Measurements from ENCODE around the gene DENND4C.

Gene DENND4C

GRCh38 chr9:19231904-19232822 is 1.7 kb downstream of the DENND4C start:
- Histone ChIP-seq H2AFZ (ENCODE audit: low read length) (no peak overlapping the region), H3K4ac (ENCODE audit: low read length) (no peak overlapping the region), H3K9me3 (replicated peaks in 1 of 2; ENCODE audit: control insufficient read depth in 2 of 2, insufficient read depth in 1 of 2, low read depth in 1 of 2, low read length in 2 of 2) (no peaks in the 10 kb centered on the region), H3K23ac (ENCODE audit: low read depth, low read length, poor library complexity) (no peak overlapping the region), H2BK15ac (ENCODE audit: low read length) (no peak overlapping the region), H2AK5ac (ENCODE audit: low read depth, low read length) (no peak overlapping the region), H3K14ac (ENCODE audit: low read length) (no peak overlapping the region), H4K91ac (ENCODE audit: low read depth, low read length, poor library complexity) (no peak overlapping the region), H4K8ac (ENCODE audit: low read depth, low read length) (no peak overlapping the region), H3K27ac (replicated peaks; ENCODE audit: low read length) (no peak overlapping the region), H3K27me3 (ENCODE audit: control insufficient read depth in 3 of 3, insufficient read depth in 3 of 3, low read depth in 1 of 3, low read length in 3 of 3) (no peaks in the 10 kb centered on the region), H2BK120ac (ENCODE audit: low read depth, low read length) (no peak overlapping the region), H3K18ac (ENCODE audit: low read length) (no peak overlapping the region), H2BK12ac (ENCODE audit: low read length) (no peak overlapping the region), H3K4me2 (ENCODE audit: insufficient read depth, low read length, poor library complexity, severe bottlenecking) (peak overlapping the region; percentile 52), H3K4me3 (ENCODE audit: low read length in 2 of 2) (peak overlapping the region; percentile 64 to 100), H3K9ac (ENCODE audit: low read depth, low read length, poor library complexity) (no peak overlapping the region), H3K36me3 (replicated peaks in 1 of 2; ENCODE audit: control insufficient read depth in 2 of 2, insufficient read depth in 2 of 2, low read length in 2 of 2) (no peaks in the 10 kb centered on the region), H3K4me1 (ENCODE audit: control insufficient read depth in 2 of 2, insufficient read depth in 1 of 2, low read depth in 1 of 2, low read length in 2 of 2) (peaks cover 2 to 9% of the 10 kb centered on the region in 2 donors), H3K79me1 (ENCODE audit: low read depth, low read length) (peaks cover 4% of the 10 kb centered on the region), H2BK5ac (ENCODE audit: low read length) (no peak overlapping the region)
- WGBS, 2 donors (ENCODE audit: extremely low coverage in 2 of 2, insufficient read length in 2 of 2, insufficient replicate concordance in 1 of 2), result 100% methylated on average over 1 of the region's 14 CpGs; no CpG with 5 or more reads in 1 of the 2 donors
- no peak for DNase-seq (ENCODE audit: low spot score)

GRCh38 chr9:19232823-19233194 is 2.3 kb downstream of the DENND4C start:
- WGBS, 2 donors (ENCODE audit: extremely low coverage in 2 of 2, insufficient read length in 2 of 2, insufficient replicate concordance in 1 of 2), result no CpG with 5 or more reads among the region's 1 CpG
- H2BK5ac ChIP-seq (ENCODE audit: low read length), result no peak overlapping the region
- H2BK120ac ChIP-seq (ENCODE audit: low read depth, low read length), result no peak overlapping the region
- H3K27me3 ChIP-seq (ENCODE audit: control insufficient read depth in 3 of 3, insufficient read depth in 3 of 3, low read depth in 1 of 3, low read length in 3 of 3), result no peaks in the 10 kb centered on the region
- no peak for DNase-seq (ENCODE audit: low spot score)
- H3K27ac ChIP-seq (replicated peaks; ENCODE audit: low read length), result no peak overlapping the region
- H3K14ac ChIP-seq (ENCODE audit: low read length), result no peak overlapping the region
- no peak overlapping the region for H2AK5ac ChIP-seq (ENCODE audit: low read depth, low read length)
- no peaks in the 10 kb centered on the region for H3K9me3 ChIP-seq (replicated peaks in 1 of 2; ENCODE audit: control insufficient read depth in 2 of 2, insufficient read depth in 1 of 2, low read depth in 1 of 2, low read length in 2 of 2)
- H3K4me2 ChIP-seq (ENCODE audit: insufficient read depth, low read length, poor library complexity, severe bottlenecking), result no peak overlapping the region
- H3K4me3 ChIP-seq (ENCODE audit: low read length in 2 of 2), result peak overlapping the region in 1 of 2 donors; percentile 64
- no peak overlapping the region for H2AFZ ChIP-seq (ENCODE audit: low read length)
- no peak overlapping the region for H3K9ac ChIP-seq (ENCODE audit: low read depth, low read length, poor library complexity)
- H3K18ac ChIP-seq (ENCODE audit: low read length), result no peak overlapping the region
- H2BK15ac ChIP-seq (ENCODE audit: low read length), result no peak overlapping the region
- peaks cover 4% of the 10 kb centered on the region for H3K79me1 ChIP-seq (ENCODE audit: low read depth, low read length)
- H4K8ac ChIP-seq (ENCODE audit: low read depth, low read length), result no peak overlapping the region
- no peak overlapping the region for H2BK12ac ChIP-seq (ENCODE audit: low read length)
- H4K91ac ChIP-seq (ENCODE audit: low read depth, low read length, poor library complexity), result no peak overlapping the region
- H3K4me1 ChIP-seq (ENCODE audit: control insufficient read depth in 2 of 2, insufficient read depth in 1 of 2, low read depth in 1 of 2, low read length in 2 of 2), result peaks cover 2 to 9% of the 10 kb centered on the region in 2 donors
- no peaks in the 10 kb centered on the region for H3K36me3 ChIP-seq (replicated peaks in 1 of 2; ENCODE audit: control insufficient read depth in 2 of 2, insufficient read depth in 2 of 2, low read length in 2 of 2)
- H3K4ac ChIP-seq (ENCODE audit: low read length), result no peak overlapping the region
- no peak overlapping the region for H3K23ac ChIP-seq (ENCODE audit: low read depth, low read length, poor library complexity)

GRCh38 chr9:19233344-19233743 is 2.9 kb downstream of the DENND4C start:
- Histone ChIP-seq H3K27ac (replicated peaks; ENCODE audit: low read length) (no peak overlapping the region), H3K4me3 (ENCODE audit: low read length in 2 of 2) (no peak overlapping the region)
- WGBS, 2 donors (ENCODE audit: extremely low coverage in 2 of 2, insufficient read length in 2 of 2, insufficient replicate concordance in 1 of 2), result no CpG with 5 or more reads among the region's 5 CpGs

GRCh38 chr9:19239955-19240354 is 9.5 kb downstream of the DENND4C start:
- no peaks in the 10 kb centered on the region for H3K9me3 ChIP-seq (replicated peaks in 1 of 2; ENCODE audit: control insufficient read depth in 2 of 2, insufficient read depth in 1 of 2, low read depth in 1 of 2, low read length in 2 of 2)
- H3K4me1 ChIP-seq (ENCODE audit: control insufficient read depth in 2 of 2, insufficient read depth in 1 of 2, low read depth in 1 of 2, low read length in 2 of 2), result no peaks in the 10 kb centered on the region
- no peak overlapping the region for H2AK5ac ChIP-seq (ENCODE audit: low read depth, low read length)
- H3K18ac ChIP-seq (ENCODE audit: low read length), result no peak overlapping the region
- H3K36me3 ChIP-seq (replicated peaks in 1 of 2; ENCODE audit: control insufficient read depth in 2 of 2, insufficient read depth in 2 of 2, low read length in 2 of 2), result peaks cover 0 to 18% of the 10 kb centered on the region in 2 donors
- no peak overlapping the region for H3K4me2 ChIP-seq (ENCODE audit: insufficient read depth, low read length, poor library complexity, severe bottlenecking)
- no peaks in the 10 kb centered on the region for H3K27me3 ChIP-seq (ENCODE audit: control insufficient read depth in 3 of 3, insufficient read depth in 3 of 3, low read depth in 1 of 3, low read length in 3 of 3)
- H2BK15ac ChIP-seq (ENCODE audit: low read length), result no peak overlapping the region
- no peak overlapping the region for H2BK120ac ChIP-seq (ENCODE audit: low read depth, low read length)
- H3K4ac ChIP-seq (ENCODE audit: low read length), result no peak overlapping the region
- H2AFZ ChIP-seq (ENCODE audit: low read length), result no peak overlapping the region
- H3K23ac ChIP-seq (ENCODE audit: low read depth, low read length, poor library complexity), result no peak overlapping the region
- no peak overlapping the region for H4K8ac ChIP-seq (ENCODE audit: low read depth, low read length)
- H3K79me1 ChIP-seq (ENCODE audit: low read depth, low read length), result peaks cover 2% of the 10 kb centered on the region
- H3K27ac ChIP-seq (replicated peaks; ENCODE audit: low read length), result no peak overlapping the region
- H2BK5ac ChIP-seq (ENCODE audit: low read length), result no peak overlapping the region
- H3K9ac ChIP-seq (ENCODE audit: low read depth, low read length, poor library complexity), result no peak overlapping the region
- DNase-seq (ENCODE audit: low spot score), result no peak
- H3K4me3 ChIP-seq (ENCODE audit: low read length in 2 of 2), result no peak overlapping the region
- H4K91ac ChIP-seq (ENCODE audit: low read depth, low read length, poor library complexity), result no peak overlapping the region
- H2BK12ac ChIP-seq (ENCODE audit: low read length), result no peak overlapping the region
- H3K14ac ChIP-seq (ENCODE audit: low read length), result no peak overlapping the region

More at GRCh38 chr9:19233344-19233743, 2.9 kb downstream of the DENND4C start:
- no peak overlapping the region for H3K14ac ChIP-seq (ENCODE audit: low read length)
- no peak overlapping the region for H2BK120ac ChIP-seq (ENCODE audit: low read depth, low read length)
- peaks cover 4% of the 10 kb centered on the region for H3K79me1 ChIP-seq (ENCODE audit: low read depth, low read length)
- H4K91ac ChIP-seq (ENCODE audit: low read depth, low read length, poor library complexity), result no peak overlapping the region
- peaks cover 2 to 9% of the 10 kb centered on the region in 2 donors for H3K4me1 ChIP-seq (ENCODE audit: control insufficient read depth in 2 of 2, insufficient read depth in 1 of 2, low read depth in 1 of 2, low read length in 2 of 2)
- H3K18ac ChIP-seq (ENCODE audit: low read length), result no peak overlapping the region
- H4K8ac ChIP-seq (ENCODE audit: low read depth, low read length), result no peak overlapping the region
- H3K4me2 ChIP-seq (ENCODE audit: insufficient read depth, low read length, poor library complexity, severe bottlenecking), result no peak overlapping the region
- no peak overlapping the region for H2BK15ac ChIP-seq (ENCODE audit: low read length)
- H3K23ac ChIP-seq (ENCODE audit: low read depth, low read length, poor library complexity), result no peak overlapping the region
- H3K4ac ChIP-seq (ENCODE audit: low read length), result no peak overlapping the region
- H3K9me3 ChIP-seq (replicated peaks in 1 of 2; ENCODE audit: control insufficient read depth in 2 of 2, insufficient read depth in 1 of 2, low read depth in 1 of 2, low read length in 2 of 2), result no peaks in the 10 kb centered on the region
- H3K9ac ChIP-seq (ENCODE audit: low read depth, low read length, poor library complexity), result no peak overlapping the region
- H2BK12ac ChIP-seq (ENCODE audit: low read length), result no peak overlapping the region
- no peaks in the 10 kb centered on the region for H3K36me3 ChIP-seq (replicated peaks in 1 of 2; ENCODE audit: control insufficient read depth in 2 of 2, insufficient read depth in 2 of 2, low read length in 2 of 2)
- H2AK5ac ChIP-seq (ENCODE audit: low read depth, low read length), result no peak overlapping the region
- DNase-seq (ENCODE audit: low spot score), result no peak
- no peak overlapping the region for H2BK5ac ChIP-seq (ENCODE audit: low read length)
- no peak overlapping the region for H2AFZ ChIP-seq (ENCODE audit: low read length)
- H3K27me3 ChIP-seq (ENCODE audit: control insufficient read depth in 3 of 3, insufficient read depth in 3 of 3, low read depth in 1 of 3, low read length in 3 of 3), result no peaks in the 10 kb centered on the region
